AG04450 (cell line): ENCODE results near the gene SLC22A1. TPM values are rescaled to one million over a fixed set of nuclear protein-coding genes. Genes with fewer than 3 reads are reported as not detected.
"Not testable (repeated sequence)": the region's sequence is repeated elsewhere in the genome, so short reads cannot be mapped to it uniquely, and the experiment has no call there.

Source experiments
- CTCF ChIA-PET: fragments of 300-600, 350-600 bp; formaldehyde crosslinking; extraction: SDS; loops from one replicate; lab custom pipeline; 2022; ENCODE audit warnings: antibody characterized with exemption, inconsistent platforms; lab: Charles Lee
- POLR2A ChIA-PET: fragments of 350-600 bp; formaldehyde crosslinking; extraction: SDS; loops from one replicate; lab custom pipeline; 2021; ENCODE audit warnings: antibody characterized with exemption, inconsistent platforms; lab: Yijun Ruan, JAX
- DNase-seq: peaks from one replicate; pipeline ENCODE4 v3.0.0-alpha.2; 2011; ENCODE audit warnings: low read depth, low spot score
- H3K27ac ChIP-seq: one replicate; pipeline ENCODE4 v1.5.1; 2012; ENCODE audit warnings: low read depth, low read length, control low read depth
- H3K27me3 ChIP-seq: one replicate; pipeline ENCODE4 v1.6.0; 2012; ENCODE audit warnings: low read length; ENCODE audit not compliant: control insufficient read depth, insufficient read depth
- H3K4me3 ChIP-seq: 2 replicates; pipeline ENCODE4 v1.5.1; 2011; ENCODE audit warnings: mild to moderate bottlenecking, low read depth, low read length, control low read depth
- H3K9me3 ChIP-seq: 2 replicates; pipeline ENCODE4 v1.5.1; 2012; ENCODE audit warnings: low read length; ENCODE audit not compliant: control insufficient read depth, insufficient read depth
- polyA plus RNA-seq: library from polyadenylated mRNA; depleted of rRNA; stranded (reverse); fragments of >200 nt; gene quantifications from 2 replicates; pipeline ENCODE4 v1.2.3, GENCODE V29; 2011
- TF ChIP-seq, protein P1 (sequence below): IDR thresholded peaks from 2 replicates; pipeline ENCODE4 v1.5.1; 2011; ENCODE audit warnings: low read depth, low read length, control low read depth, inconsistent platforms

The SLC22A1 gene
- polyA plus RNA-seq, 1 experiment = 0.36 TPM

DNA sequence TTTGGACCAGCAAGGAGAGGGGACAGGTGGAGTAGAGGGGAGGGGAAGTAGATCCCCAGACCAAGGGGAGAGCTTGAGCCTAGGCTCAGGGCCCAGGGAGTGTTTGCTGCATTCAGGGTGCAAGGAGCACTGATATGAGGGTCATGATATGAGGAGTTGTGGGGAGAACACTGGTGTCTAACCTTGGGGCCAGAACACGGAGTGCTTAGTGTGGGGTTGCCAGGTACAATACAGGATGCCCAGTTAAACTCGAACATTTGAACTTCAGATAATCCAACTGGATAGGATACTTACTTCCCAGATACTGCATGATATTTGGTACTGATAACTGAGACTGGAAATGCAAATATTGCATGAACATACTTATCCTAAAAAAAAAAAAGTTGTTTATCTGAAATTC lies 2.4 kb downstream of the SLC22A1 start:
- CTCF ChIA-PET = no interaction called here
- H3K4me3 ChIP-seq = no peak overlapping the region
- H3K9me3 ChIP-seq = no peaks in the 10 kb centered on the region; the same call in 1 of the 2 replicates
- TF ChIP-seq, protein P1, sequence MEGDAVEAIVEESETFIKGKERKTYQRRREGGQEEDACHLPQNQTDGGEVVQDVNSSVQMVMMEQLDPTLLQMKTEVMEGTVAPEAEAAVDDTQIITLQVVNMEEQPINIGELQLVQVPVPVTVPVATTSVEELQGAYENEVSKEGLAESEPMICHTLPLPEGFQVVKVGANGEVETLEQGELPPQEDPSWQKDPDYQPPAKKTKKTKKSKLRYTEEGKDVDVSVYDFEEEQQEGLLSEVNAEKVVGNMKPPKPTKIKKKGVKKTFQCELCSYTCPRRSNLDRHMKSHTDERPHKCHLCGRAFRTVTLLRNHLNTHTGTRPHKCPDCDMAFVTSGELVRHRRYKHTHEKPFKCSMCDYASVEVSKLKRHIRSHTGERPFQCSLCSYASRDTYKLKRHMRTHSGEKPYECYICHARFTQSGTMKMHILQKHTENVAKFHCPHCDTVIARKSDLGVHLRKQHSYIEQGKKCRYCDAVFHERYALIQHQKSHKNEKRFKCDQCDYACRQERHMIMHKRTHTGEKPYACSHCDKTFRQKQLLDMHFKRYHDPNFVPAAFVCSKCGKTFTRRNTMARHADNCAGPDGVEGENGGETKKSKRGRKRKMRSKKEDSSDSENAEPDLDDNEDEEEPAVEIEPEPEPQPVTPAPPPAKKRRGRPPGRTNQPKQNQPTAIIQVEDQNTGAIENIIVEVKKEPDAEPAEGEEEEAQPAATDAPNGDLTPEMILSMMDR = no peak
- no peaks in the 10 kb centered on the region for H3K27me3 ChIP-seq
- POLR2A ChIA-PET = no interaction called here
- H3K27ac ChIP-seq = no peak overlapping the region
- DNase-seq = no peak

DNA sequence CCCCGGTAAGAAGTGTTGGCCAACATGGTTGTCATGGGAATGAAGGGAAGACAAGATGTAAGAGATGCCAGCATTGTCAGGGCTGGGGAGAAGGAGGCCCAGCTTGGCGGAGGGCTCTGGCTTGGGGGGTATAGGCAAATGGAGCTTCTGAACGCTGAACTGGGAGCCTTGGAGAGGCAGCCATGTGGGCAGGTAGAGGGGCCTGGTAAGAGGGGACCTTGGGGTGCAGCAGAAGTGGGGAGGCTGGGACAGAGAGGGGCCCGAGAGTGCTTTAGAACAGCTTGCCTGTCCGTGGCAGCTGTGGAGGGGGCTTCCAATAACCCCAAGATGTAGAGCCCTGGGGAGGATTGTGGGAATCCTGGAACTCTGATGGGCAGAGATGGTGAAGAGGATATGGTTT lies 3.0 kb downstream of the SLC22A1 start:
- Histone ChIP-seq H3K27me3 (no peaks in the 10 kb centered on the region), H3K9me3 (no peaks in the 10 kb centered on the region; the same call in 1 of the 2 replicates), H3K4me3 (no peak overlapping the region), H3K27ac (no peak overlapping the region)
- ChIA-PET CTCF (interaction anchor here (0.9 kb wide), 1 partner anchor 14 kb away, joined by 3 read pairs; no protein-coding TSS in a partner anchor), POLR2A (no interaction called here)
- DNase-seq = no peak
- TF ChIP-seq, protein P1 = no peak

DNA sequence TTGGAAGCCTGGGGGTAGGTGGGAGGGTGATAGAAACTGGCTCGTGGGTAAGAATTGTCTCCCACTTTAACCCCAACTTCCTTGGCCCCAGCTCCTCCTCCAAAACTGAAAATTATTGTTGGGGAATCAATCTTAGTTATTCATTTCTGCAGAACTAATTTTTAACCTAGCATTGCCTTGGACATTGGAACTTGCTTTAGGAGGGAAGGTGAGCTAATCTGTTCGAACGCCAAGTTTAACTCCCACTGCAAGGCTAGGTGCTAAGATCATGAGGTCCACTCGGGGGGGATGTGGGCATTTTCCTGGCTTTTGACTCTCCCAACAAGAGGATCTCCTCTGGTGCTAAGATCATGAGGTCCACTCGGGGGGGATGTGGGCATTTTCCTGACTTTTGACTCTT lies 3.5 kb downstream of the SLC22A1 start:
- POLR2A ChIA-PET, H3K27me3 ChIP-seq, DNase-seq, H3K9me3 ChIP-seq, H3K27ac ChIP-seq, H3K4me3 ChIP-seq: not testable (repeated sequence)
- CTCF ChIA-PET = interaction anchor here (0.9 kb wide), 1 partner anchor 13 kb away, joined by 3 read pairs; no protein-coding TSS in a partner anchor

DNA sequence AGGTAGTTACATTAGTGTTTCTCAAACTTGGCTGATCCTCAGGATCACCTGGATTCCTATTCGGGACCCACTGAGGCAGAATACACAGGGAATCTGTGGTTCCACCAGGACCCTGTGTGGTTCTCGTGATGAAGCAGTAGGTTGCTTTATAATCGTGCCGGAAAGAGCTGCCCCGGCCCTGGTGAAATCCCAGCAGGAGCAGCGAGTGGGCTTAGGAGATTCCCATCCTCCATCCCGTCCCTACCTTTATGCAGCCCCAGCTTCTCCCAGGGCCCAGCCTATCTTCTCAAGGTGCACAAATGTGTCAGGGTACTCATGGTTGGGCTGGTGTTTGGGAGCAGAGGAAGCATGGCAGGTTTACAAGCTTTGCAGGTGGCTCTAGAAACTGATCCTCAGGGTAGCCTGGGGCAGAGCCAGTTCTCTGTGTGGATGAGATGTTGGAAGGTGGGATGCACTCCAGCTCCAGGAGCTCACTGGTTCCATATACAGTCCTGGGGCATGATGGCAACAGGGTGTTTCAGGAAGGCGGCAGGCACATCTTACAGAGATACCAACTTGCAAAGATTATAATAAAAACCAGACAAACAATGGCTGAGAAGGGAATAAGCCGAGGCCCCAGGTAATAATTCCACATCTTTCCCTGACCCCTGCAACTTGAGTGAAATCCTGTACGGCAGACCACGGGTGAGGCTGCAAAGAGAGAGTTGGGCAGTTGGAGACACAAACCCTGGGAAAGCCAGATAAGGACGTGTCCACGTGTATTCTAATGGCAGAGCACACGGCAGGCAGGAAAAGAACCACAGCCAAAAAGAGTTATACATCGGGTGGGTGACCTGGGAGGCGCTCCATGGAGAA lies 5.9 kb downstream of the SLC22A1 start:
- ChIA-PET CTCF (no interaction called here), POLR2A (no interaction called here)
- TF ChIP-seq, protein P1 = no peak
- no peak for DNase-seq
- H3K9me3 ChIP-seq = no peaks in the 10 kb centered on the region
- no peak overlapping the region for H3K4me3 ChIP-seq
- H3K27ac ChIP-seq = no peak overlapping the region
- no peaks in the 10 kb centered on the region for H3K27me3 ChIP-seq

DNA sequence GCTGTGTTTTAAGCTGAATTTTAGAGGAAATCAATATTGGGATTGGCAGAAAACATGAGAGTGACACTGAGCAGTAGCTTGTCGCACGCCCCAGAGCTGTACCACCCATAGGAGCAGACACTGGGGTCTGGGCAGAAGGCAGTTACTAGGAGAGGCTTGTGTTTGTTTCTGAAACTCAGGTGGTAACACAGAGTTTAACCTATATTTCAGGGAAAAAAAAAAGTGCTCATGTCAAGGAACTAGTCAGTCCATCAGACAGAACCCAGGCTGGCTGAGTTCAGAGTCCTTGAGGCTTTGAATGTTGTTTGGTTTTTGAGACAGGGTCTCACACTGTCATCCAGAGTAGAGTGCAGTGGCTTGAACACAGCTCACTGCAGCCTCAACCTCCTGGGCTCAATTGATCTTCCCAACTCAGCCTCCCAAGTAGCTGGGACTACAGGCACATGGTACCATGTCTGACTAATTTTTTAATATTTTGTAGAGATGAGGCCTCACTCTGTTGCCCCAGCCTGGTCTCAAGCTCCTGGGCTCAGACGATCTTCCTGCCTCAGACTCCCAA lies 6.6 kb downstream of the SLC22A1 start:
- TF ChIP-seq, protein P1 = no peak
- Histone ChIP-seq H3K9me3 (no peaks in the 10 kb centered on the region; the same call in 1 of the 2 replicates), H3K27me3 (no peaks in the 10 kb centered on the region), H3K4me3 (no peak overlapping the region), H3K27ac (no peak overlapping the region)
- DNase-seq = no peak
- POLR2A ChIA-PET = no interaction called here
- CTCF ChIA-PET = interaction anchor here (1.5 kb wide), 1 partner anchor 10 kb away, joined by 7 read pairs; no protein-coding TSS in a partner anchor
